ENCODE measurements around the gene CST9. TPM values are rescaled to one million over a fixed set of nuclear protein-coding genes. Genes with fewer than 3 reads are reported as not detected.
A peak's percentile ranks its signal among the peaks of the same experiment; 100 is the strongest.
"Not testable (repeated sequence)": the region's sequence is repeated elsewhere in the genome, so short reads cannot be mapped to it uniquely, and the experiment has no call there.

CST9 gene
- polyA plus RNA-seq, 3 donors = not detected

DNA sequence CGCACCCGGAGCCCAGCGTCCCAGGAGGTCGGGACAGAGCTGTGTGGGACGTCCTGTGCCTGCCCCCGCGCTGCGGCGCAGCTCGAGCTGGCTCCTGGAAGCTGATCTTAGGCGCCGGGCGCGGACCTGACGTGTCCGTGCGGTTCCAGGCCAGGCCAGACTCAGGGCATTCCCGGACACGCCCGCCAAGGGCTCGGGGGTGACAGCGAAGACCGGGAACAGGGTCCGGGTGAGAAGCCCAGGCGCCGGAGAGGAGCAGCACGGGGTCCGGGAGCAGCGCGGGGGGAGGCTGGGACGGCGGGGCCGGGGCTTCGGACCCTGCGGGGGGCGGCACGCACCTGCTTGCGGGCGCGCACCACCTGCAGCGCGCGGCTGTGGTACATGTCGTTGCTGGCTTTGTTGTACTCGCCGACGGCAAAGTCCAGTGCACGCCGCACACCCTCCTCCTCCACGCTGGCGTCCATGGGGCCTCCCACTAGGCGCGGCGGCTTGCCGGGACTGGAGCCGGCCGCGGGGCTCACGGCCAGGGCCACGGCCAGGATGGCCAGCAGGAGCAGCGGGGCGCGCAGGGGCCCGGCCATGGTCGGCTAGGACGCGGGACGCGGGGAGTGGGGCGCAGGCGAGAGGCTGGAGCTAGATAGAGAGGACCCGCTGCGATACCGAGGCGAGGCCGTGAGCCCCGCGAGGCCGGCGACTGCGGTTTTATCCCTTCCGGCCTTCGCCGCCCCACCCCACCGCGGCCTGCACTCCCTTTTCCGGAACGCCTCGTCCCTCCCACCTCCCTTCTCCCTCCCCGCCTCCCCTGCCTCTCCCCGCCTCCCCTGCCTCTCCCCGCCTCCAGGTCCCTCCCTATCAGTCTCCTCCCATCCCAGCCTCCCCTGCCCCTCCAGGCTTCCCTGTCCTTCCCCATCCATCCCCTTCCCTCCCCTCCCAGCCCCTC, 31.8 kb upstream of the CST9 start, which contains the start of gene CST3:
TSS of gene CST3 (minus strand) at position 674 of the 940 bp plus-strand sequence. CDS start at position 581, 93 bp downstream.
- DNase-seq (ENCODE audit: low read depth in 3 of 3, low spot score in 2 of 3) = peak; percentile 36 to 65 (median 49)

DNA sequence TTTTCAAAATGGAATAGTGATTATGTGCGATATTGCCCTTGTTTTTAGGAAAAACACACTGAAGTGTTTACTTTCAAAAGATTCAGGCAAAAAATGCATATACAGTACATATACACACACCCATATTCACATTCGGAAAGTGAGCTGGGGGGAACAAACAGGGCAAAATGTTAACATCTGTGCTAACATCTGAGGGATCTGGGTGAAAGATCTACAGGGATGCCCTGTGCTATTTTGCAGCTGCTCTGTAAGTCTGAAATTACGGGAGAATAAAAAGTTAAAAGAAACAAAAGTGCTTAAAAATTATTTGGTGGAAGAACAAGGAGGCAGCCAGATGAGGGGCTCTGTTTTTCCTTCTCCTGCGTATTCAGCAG, 31.2 kb upstream of the CST9 start:
- no peak for DNase-seq (ENCODE audit: low read depth in 3 of 3, low spot score in 2 of 3)

DNA sequence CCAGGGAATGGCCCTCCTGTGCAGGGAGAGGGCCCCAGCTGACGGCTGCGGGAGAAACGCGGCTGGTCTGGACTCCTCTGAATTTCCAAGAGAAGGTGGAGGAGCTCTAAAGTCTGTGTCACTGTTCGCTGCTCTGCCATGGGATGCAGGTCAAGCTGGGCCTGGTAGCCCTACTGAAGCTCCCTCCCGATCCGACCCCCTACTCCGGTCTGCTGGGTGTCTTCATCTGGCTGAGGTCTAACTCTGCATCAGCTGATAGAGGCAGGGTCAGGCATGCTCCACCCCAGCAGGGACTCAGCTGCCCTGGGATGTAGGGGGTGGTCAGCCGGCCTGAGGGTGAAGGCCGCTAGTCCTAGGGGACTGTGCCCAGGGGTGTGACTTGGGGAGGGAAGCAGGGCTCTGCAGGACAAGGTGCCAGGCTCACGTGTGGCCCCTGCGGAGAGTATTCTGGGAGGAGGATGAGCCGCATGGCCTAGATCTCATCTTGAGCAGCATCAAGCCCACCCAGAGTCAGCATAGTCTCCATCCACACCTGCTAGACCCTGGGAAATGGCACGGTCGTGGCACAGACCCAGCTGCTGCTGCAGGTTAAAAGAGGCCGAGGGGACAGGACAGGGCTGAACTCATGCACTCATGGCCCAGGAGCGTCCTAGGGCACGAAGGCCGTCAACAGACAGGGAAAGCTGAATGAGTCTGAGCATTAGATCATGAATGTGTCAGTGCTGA, 30.6 kb upstream of the CST9 start:
- DNase-seq (ENCODE audit: low read depth in 3 of 3, low spot score in 2 of 3) = no peak

DNA sequence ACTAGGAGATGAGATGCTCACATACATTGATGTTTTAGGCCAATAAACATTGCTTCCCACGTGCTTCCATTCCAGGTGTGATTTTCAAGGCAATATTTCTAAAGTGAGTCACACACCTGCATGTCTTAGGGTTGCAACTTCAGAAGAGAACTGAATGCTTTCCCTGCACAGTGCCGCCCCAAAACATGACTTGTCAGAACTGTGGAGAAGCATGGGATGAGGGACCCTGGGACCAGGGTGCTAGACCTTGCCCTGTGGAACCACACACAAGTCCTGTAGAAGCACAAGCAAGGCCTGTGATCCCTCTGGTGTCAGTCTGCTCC, 30.0 kb upstream of the CST9 start:
- not testable (repeated sequence) for DNase-seq (ENCODE audit: low read depth in 3 of 3, low spot score in 2 of 3)

- no peak for DNase-seq (ENCODE audit: low read depth in 3 of 3, low spot score in 2 of 3)
Observed at GRCh38 chr20:23634985-23635767, 29.5 kb upstream of the CST9 start.

GRCh38 chr20:23634044-23634801, 28.5 kb upstream of the CST9 start:
- no peak for DNase-seq (ENCODE audit: low read depth in 3 of 3, low spot score in 2 of 3)

DNA sequence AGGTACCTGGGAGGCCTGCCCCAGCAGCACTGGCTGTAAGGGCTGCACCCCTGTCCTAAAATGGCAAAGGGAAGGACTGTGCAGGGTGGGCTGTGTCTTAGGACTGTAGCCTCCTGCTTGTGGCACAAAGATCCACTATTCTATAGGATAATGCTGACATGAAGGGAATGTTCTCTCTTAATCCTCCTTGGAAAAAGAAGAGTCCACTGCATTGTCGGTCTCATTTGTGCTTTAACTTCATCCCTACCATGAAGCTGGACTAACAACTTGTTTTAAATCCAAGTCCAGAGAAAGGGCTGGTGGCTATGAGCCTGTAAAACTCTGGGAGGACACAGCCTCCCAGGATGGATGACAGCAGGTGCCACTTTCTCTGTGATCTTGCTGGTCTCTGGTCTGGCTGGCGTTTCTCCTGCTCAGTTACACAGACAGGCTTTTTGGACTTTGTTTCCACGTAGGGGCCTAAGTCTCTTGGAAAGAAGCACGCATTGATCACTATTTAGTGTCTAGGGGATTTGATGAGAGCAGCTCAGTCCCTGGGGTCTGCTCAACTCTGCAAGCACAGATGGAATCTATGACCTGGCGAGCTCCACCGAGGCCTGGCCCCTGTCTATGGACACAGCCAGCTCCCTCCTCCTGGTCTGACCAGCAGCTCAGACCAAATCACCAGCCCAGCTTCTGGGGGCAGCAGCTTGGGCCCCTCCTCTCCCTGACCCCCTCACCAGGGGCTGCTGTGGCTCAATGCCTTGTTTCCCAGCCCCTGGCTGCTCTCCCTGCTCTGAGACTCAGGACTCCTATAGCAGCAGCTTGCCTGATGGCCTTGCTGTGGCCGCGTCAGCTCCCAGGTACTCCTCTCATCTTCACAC, 27.2 kb upstream of the CST9 start:
- no peak for DNase-seq (ENCODE audit: low read depth in 3 of 3, low spot score in 2 of 3)

DNA sequence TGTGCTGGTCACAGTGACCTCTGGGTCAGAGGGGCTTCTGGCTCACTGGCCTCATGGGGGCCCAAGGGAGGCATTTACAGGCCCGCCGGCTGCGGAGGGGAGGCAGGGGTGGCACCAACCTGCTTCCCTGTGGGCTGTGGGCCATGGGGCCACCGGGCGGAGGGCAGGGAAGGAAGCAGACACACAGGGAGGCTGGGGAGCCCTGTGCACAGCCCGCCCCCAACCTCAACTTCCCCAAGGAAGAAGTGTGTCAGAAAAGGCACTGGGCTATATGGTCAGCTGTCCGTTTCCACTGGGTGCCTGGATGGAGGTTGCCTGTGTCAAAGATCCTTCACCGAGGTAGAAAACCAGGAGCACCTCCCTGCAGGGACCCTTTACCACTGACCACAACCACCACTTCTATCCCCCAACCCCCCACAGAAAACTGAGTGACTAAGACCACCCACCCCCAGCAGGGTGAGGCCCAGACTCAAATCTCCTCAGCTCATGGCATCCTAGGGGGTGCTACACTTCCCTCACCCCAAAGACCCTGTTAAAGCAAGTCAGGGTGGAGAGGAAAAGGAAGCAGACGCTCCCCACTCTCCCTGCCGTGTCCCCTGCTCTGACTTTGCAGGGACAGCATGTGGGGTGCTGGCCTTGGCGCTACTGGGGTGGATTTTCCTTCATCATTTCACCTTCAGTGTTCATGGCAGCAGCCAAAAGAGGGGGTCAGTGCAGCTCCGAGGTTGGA, 26.4 kb upstream of the CST9 start:
- no peak for DNase-seq (ENCODE audit: low read depth in 3 of 3, low spot score in 2 of 3)

- DNase-seq (ENCODE audit: low read depth in 3 of 3, low spot score in 2 of 3) = no peak
Observed at GRCh38 chr20:23631226-23631822, 25.6 kb upstream of the CST9 start.

DNA sequence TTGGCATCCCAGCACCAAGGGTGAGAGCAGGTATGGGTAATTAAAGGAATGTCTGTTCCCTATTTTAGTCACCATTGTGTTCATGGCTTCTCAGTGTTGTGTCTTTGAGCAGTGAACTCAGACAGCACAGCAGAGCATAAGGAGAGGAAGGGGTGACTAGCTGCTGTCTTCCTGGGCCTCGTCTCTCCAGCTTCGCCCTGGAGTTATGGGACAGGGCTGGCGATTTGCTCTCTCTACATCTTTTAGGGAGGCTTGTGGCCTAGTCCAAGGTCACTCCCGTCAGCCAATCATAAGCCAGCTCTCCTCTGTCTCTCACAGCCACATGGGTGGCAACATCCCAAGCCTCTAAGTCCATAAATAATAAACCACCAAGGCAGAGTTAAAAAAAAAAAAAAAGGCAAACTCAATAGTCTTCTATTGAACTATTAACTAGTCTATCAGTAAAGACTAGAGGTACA, 24.7 kb upstream of the CST9 start:
- DNase-seq (ENCODE audit: low read depth in 3 of 3, low spot score in 2 of 3) = no peak

- DNase-seq (ENCODE audit: low read depth in 3 of 3, low spot score in 2 of 3) = no peak
Observed at GRCh38 chr20:23629542-23630391, 24.1 kb upstream of the CST9 start.

DNA sequence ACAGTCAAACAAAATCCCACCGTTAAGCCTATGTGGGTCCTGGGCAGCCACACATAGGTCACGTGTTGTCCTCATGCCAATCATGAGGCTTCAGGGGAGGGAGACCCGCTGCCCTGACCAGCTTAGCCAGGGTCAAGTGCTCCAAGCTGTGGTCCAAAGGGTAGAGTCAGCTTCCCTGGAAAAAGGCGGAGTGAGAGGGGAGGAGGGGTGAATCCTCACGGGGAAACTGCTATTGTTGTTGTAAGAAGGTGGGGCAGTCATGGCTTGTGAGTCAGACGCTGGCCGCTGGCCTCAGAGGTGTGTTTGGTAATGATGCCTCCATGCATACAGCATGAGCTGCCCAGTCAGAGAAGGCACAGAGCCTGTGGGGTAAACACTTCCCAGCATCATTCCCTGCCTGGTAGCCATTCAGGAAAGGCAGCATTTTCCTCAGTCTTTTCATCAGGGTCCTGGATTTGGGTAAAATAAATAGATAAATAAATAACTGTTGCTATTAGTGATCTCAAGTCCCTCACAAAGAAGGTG, 23.4 kb upstream of the CST9 start:
- DNase-seq (ENCODE audit: low read depth in 3 of 3, low spot score in 2 of 3) = no peak

GRCh38 chr20:23628402-23629016, 22.8 kb upstream of the CST9 start:
- no peak for DNase-seq (ENCODE audit: low read depth in 3 of 3, low spot score in 2 of 3)

GRCh38 chr20:23627501-23627900, 21.8 kb upstream of the CST9 start:
- DNase-seq (ENCODE audit: low read depth in 3 of 3, low spot score in 2 of 3) = no peak

GRCh38 chr20:23626040-23626620, 20.4 kb upstream of the CST9 start:
- no peak for DNase-seq (ENCODE audit: low read depth in 3 of 3, low spot score in 2 of 3)

GRCh38 chr20:23625236-23625964, 19.7 kb upstream of the CST9 start:
- DNase-seq (ENCODE audit: low read depth in 3 of 3, low spot score in 2 of 3) = no peak
